Stimulated activated CD8-positive, alpha-beta memory T cell treated with anti-CD3 and anti-CD28 coated beads, Interleukin-4, amount 100 ng/mL, for 24 hours (primary cell): Measurements from ENCODE around the gene CGREF1.
A peak's percentile ranks its signal among the peaks of the same experiment; 100 is the strongest.

Source experiments
- DNase-seq: peaks from one replicate; pipeline ENCODE4 v3.0.0-alpha.2; 2020; ENCODE audit warnings: low read depth

CGREF1 gene

DNA sequence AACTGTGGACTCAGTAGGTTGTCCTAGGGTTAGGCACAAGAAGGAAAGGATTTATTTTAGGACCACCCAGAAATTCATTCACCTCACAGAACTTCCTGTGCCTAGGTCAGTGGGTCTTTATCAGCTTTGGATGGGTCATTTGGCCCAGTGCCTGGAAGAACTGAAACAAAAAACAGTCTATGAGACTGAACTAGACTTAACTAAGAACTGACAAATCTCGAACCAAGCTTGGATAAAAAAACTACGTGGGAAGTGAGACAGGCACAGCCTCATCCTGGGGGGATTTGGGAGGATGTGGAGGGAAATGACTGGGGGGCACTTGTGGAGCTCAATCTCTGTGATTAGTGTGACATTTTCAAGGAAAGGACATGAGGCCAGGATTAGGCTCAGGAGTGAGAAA lies 45.1 kb downstream of the CGREF1 start:
- DNase-seq, result no peak

DNA sequence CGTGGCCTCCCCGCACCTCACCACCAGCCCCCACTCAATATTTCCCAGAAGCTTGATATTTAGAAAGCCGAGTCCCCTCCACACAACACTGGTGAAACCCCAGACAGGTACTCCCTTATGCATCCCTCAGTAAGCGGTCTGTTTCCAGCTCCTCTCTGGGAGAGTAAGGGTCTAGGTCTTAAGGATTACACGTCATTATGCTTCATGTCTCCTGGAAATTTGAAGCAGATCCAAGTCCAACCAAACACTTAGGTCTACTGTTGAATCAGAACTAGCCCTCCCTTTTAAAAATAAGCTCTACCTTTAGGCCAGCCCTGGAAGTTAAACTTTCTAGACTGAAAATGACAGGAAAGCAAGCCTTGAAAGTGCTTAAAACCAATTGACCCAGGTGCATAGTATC lies 46.0 kb downstream of the CGREF1 start:
- DNase-seq, result no peak

DNA sequence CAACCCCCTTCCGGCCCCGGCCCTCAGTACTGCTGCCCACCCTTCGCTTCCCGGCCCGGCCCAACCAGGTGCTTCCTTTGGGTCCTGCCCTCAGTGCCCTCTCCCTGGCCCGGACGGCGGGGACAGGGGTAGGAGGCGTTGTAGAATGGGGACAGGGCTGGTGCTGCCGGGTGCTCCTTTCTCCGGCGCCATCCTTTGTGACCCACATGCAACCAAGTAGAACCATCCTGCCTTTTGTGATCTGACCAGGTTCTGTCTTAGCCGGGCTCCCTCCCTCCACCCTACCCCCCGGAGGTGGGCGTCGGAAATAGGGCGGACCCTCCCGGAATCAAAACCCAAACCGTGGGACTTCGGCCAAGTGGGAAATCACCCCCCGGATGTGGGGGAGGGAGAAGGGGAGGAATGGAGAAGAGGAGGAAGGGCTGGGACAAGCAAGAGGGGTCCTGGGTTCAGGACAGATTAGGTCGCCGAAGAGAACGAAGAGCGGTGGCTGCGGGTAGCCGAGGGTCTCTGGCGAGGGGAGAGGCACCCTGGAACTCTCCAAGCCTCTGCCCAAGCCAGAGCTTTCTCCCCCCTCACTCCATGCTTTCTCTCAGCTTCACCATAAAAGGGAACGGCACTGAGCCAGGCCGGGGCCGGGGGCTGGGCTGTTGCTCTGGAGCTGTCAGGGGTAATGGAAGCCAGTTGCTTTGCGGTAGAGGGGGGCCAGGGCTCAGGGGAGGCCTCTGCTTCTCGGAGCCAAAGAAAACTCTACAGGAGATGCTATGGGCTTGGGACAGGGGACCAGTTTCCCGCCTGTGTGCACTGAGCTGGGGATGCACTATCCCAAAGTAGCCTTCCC lies 46.7 kb downstream of the CGREF1 start:
- peak; percentile 33 for DNase-seq

DNA sequence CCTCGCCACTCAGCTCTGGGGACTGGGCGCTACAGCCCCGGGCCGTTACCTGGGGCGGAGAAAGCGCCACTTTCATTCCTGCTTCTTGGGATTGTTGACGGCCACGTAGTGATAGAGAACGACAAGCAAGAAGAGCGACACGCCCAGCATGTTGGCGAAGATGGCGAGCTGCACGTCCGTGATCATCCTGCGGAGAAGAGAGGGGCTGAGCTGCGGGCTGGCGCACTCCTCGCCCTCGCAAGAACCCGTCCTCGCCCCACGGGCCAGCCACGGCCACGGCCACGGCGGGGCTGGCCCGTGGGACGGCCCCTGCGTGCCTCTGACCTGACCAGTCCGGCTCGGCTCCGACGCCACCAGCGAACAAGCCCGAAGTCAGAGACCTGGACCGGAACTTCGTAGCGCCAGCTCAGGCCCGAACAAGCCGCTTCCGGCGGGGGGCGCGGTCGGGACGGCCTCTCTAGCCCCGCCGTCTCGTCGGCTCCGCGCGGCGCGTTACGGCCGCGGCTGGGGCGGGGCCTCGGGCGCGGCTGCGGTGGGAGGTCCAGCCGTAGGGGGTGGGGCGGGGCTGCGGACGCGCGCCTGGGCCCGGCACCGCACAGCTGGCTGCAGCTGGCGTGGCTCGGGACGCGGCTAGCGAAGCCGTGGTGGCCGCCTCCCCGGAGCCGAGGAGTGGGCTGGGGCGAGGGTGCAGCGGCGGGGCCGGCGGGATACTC lies 47.5 kb downstream of the CGREF1 start, which contains the start of gene OST4:
OST4 (minus strand) TSS at position 378 of the 713 bp plus-strand sequence.
- DNase-seq, result peak; percentile 91

DNA sequence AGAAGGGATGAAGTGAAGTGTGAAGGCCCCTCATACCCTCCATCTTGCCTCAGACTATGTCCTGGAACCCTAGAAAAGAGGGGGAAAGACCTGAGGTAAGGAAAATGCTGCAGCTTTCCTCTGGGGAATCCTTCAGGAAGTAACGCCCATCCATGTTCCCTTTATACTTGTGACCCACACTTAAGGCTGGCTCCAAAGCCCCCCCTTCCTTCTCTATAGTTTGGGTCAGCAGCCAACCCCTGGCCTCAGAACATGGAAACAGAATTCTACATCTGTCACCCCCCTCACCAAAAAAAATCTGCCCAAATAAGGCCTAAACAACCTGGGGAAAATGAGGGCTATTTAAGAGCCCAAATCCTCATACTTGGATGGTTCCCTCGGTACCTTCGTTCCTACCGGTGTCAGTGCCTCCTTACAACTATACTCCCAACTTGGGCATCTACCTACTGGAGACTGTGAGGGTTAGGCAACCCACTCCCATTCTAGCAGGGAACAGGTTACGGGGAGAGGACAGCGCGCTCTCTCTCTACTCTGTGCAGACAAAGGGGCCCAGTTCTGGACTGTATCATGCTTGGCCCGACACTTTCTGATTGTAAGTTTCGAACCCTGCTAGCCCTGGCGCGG lies 48.2 kb downstream of the CGREF1 start:
- DNase-seq, result no peak

DNA sequence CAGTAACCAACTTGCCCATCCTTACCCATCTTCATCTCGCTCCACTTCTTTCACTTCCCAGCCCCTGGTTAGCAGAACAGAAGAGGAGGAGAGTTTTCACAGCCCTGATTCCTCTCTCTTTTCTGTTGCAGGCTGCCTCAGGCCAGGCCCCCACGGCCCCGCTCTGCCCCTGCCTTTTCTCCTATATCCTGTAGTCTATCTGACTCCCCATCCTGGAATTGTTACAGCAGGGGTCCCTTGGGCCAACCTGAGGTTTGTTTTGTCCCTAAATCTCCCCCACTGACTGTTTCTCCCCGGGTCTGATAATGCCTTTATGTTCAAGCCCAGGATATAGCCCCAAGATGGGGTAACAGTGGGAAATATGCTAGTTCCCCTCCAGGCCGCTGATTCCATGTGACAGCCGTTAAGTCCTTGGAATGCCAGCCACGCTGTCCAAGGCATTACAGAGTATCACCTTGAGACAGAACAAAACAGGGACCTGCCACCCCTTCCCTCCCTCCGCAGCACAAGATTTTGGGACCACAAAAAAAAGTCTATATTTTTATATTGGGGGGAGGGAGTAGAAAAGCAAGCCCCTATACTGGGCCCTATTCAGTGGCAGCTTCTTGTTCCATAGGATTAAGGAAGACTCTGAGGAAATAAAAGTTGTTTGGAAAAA lies 48.8 kb downstream of the CGREF1 start:
- DNase-seq, result no peak

DNA sequence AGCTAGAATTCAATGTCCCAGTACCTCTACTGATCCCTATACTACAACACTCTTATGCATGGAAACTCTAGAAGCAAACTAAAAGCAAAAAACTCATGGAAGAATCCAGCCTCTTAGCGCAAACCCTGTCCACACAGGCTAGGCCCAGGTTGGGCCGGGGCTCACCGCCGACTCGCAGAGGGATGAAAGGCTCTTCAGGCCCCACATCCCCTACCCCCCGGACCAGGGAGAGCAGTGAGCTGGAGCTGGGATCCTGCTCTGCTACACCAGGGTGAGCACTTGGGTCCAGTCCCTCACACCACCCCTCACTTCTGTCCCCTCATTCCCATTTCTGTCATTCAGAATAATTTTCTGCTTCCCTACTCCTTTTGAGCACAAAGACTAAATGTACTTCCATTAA lies 49.5 kb downstream of the CGREF1 start:
- DNase-seq, result no peak

DNA sequence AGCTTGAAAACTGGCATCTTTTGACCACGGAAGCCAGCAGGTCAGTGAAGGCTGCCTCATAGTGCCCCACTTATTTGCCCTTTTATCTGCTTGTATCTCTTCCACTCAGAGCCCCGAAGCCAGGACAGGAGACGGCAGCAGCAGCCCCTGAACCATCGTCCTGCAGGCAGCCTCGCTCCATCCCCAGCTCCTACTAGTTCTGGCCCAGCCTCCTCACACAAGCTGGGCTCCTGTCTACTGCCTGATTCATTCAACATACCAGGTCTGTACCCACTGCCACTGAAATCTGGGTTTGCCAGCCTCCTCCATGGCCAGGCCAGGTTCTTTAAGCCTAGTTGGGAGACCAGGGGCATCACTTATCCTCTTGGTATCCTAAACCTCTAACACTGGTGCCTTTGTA lies 51.5 kb downstream of the CGREF1 start:
- DNase-seq, result no peak

DNA sequence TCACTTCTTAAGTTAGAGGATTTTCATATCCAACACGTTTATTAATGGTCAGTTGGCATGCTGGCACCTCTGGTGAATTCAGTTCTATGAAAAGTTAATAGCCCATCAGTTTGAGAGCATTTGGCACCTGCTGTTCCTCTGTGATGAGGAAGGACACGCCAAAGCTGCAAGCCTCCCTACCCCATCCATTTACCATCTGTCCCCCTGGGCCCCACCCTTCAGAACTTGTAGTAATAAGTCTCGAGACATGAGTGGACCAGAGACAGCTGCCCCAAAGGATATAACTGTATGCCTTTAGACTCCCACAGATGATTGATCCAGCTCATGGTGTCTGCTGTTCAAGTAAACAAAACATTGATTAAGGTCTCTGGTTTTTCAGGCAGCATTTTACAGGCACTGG lies 53.8 kb downstream of the CGREF1 start:
- no peak for DNase-seq

DNA sequence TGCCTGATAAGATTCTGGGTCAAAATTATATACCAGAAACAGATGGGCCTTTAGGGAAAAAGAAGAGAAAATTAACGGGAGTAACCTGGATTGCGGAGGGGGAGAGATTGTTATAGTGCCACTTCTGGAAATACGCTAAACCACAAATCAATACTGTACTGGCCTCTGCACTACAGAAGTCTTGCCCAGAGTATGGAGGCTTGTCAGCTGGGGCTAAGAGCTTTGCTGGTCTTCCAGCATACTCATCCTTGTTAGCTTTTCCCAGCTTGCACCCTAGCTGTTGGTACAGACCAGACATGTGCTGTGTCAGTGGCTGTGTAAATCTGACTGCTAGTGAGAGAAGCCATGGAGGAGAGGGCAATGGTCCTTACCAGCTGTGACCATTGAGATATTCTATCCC lies 58.6 kb downstream of the CGREF1 start:
- no peak for DNase-seq

DNA sequence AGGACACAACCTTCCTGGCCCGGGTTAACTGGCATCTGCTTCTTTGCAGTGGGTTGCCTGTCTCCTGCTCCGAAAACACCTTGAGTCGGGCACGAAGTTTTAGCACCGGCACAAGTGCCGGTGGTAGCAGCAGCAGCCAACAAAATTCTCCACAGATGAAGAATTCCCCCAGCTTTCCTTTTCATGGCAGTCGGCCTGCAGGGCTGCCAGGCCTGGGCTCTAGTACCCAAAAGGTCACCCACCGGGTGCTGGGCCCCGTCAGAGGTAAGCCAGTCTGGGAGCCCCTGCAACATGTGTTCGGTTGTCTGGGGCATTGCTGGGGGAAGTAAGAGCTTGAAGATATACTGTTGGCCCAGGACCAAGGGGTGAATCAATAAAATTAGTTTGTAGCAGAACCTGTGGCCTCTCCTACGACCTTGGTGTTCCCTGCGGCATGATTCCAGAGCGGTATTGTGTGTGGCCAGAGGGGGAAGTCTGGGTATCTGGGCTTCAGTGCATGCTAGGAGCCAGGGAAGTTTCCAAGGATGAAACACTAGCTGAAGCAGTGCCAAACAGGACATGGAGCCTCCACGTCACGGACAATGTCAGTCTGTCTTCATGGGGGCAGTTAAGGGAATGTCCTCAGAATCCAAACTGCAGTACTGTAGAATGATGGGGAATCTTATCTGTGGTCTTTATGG lies 59.6 kb downstream of the CGREF1 start:
- no peak for DNase-seq

DNA sequence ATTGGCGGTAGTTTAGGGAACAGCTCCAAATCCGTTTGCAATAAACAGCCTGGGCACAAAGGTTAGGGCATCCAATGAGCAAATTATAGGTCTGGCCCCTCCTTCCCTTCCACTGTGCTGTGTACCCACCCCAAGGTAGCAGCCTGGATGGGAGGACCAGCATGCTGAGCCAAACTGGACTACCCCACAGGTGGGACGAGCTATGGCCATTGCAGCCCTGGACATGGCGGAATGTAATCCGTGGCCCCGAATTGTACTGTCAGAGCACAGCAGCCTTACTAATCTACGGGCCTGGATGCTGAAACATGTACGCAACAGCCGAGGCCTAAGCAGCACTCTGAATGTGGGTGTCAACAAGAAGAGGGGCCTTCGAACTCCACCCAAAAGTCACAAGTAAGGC lies 60.7 kb downstream of the CGREF1 start:
- DNase-seq, result no peak

DNA sequence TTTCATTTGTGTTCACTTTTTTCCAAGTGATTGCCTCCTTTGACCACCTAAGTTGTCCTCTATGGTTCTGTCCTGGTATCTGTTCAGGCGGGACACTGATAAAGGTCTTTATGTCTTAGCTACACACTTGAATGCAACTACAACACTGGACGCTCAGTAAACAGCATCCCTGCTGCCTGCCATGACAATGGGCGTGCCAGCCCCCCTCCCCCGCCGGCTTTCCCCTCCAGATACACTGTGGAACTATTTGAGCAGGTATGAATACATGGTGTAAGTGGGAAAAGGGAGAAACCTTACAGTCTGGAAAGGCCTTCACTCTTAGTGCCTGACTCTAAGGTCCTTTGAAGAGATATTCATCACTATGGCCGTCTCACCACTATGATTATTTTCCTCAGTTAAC lies 61.7 kb downstream of the CGREF1 start:
- no peak for DNase-seq

DNA sequence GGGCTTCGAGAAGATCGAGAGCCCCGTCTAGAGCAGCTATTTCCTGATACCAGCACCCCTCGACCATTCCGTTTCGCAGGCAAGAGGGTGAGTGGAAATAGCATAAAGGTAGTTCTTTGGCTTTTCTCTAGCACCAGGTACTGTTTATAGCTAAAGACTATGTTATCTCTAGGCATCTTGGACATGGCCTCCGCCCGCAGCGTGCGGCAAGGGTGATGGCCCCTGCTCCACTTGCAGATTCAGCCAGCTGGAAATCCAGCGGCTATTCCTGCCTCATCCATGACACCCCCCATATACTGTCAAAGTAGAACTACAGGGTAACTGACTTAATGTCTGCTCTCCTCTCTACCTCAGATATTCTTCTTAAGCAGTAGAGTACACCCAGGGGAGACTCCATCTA lies 64.2 kb downstream of the CGREF1 start:
- DNase-seq, result no peak

DNA sequence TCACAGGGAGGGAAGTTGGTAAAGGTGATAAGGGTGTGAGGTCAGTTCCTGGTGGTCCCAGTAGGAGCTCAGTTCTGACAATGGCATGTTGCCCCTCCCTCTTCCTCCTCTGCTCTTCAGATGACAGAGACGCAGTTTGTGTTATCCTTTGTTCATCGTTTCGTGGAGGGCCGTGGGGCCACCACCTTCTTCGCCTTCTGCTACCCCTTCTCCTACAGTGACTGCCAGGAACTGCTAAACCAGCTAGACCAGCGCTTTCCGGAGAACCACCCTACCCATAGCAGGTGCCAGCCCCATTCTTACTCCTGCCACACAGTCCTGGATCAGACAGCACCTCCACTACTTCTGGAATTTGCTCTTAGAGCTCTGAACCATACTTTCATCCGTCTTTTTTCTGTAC lies 65.2 kb downstream of the CGREF1 start:
- DNase-seq, result no peak

DNA sequence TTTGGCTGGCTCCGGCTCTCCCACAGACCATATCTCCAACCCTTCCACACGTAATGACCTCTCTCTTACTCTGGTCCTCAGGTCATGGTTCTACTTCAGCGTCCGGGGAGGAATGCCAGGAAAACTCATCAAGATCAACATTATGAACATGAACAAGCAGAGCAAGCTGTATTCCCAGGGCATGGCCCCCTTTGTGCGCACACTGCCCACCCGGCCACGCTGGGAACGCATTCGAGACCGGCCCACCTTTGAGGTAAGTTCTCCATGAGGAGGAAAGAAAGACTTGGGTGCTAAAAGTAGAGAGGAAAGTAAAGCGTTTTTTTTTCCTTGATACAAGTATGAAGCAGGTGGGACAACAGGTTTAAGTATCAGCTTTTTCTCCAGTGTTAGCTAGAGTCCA lies 65.6 kb downstream of the CGREF1 start:
- no peak for DNase-seq

DNA sequence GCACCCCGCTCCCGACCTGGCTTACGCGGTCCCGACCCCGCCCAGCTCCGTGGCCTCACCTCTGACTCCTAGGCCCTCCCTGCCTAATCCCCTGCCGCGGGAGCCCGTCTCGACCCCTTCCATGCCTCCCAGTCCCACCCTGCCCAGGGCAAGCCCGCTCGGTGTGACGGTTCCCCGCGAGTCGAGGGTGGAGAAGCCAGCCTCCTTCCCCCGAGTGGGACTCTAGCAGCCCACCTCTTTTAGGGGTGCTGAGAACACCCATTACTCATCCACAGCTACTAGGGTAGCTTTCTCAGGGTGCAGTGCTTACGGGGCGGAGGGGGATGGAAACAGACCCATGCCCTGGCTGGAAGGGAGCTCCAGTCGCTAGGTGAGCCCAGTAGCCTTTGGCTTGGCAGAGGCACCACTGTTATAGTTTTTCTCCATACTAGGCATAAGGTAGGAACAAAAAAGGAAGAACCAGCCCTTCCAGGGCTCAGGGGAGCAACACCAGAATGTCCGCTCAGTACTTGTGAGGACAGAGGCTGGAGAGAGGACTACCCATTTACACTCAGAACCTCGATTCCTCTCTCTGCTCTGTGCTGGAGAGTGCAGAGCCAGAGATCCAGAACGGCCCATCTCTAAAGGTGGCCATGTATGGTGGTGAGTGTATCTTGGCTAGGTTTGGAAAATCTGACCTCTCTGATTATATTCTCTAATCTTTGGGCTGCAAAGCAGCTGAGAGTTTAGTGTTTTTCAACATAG lies 66.9 kb downstream of the CGREF1 start:
- DNase-seq, result no peak

DNA sequence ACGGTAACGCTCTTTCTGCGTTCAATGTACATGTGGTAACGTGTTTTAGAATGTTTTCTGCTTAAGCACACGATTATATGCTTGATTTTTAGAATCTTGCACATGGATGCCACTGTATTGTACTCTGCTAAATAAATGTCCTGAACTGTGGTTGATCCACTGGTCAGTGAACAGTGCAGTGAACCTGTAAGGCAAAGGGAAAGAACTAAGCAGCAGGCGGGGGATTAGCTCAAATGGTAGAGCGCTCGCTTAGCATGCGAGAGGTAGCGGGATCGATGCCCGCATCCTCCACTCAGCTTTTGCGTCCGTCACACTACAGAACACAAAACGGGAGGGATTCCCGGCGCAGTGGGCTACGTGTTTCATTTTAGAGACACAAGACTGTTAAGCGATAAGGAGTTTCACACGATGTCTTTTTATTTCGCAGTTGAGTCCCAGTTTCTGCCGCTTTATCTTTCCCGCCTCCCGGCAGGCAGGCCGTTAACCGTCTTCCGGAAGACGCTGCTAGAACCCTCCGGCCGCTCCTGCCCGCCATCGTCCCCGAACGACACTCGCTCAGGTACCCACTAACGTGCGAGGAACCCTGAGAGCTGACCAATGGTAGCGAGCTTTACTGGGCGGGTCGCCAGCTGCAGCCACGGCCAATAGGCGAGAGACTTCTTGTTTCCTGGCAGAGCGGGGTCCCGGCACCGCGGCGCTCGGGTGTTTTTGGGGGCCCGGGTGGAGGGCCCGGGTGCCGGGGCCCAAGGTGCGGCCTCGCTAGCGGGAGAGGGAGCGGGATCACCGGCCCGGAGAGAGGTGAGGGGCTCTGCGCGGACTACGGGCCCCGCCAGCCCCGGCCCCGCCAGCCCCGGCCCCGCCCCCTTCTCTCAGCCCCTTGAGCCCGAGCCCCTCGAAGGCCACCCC lies 67.7 kb downstream of the CGREF1 start, which contains the start of gene AGBL5:
AGBL5 (plus strand) TSS at position 673 of the 906 bp plus-strand sequence. CDS start 1,291 bp downstream, outside the sequence.
- peak; percentile 89 for DNase-seq
